ENCODE results near the gene SOX8.

DNA sequence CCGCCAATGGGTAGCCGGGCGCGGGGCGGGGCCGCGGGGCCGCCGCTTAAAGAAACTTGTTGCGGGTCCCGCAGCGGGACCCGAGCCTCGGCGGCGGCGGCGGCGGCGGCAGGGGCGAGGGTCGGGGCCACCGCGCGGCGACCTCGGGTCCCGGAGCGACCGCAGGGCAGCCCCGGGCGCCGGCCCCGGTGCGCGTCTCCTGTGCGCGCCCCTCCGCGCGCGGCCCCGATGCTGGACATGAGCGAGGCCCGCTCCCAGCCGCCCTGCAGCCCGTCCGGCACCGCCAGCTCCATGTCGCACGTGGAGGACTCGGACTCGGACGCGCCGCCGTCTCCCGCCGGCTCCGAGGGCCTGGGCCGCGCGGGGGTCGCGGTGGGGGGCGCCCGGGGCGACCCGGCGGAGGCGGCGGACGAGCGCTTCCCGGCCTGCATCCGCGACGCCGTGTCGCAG, at the start of gene SOX8:
- TF ChIP-seq EZH2 (optimal IDR thresholded peaks at IDR 0.05; ENCODE audit: low read depth, low read length): no peak
- TF ChIP-seq, protein P1, sequence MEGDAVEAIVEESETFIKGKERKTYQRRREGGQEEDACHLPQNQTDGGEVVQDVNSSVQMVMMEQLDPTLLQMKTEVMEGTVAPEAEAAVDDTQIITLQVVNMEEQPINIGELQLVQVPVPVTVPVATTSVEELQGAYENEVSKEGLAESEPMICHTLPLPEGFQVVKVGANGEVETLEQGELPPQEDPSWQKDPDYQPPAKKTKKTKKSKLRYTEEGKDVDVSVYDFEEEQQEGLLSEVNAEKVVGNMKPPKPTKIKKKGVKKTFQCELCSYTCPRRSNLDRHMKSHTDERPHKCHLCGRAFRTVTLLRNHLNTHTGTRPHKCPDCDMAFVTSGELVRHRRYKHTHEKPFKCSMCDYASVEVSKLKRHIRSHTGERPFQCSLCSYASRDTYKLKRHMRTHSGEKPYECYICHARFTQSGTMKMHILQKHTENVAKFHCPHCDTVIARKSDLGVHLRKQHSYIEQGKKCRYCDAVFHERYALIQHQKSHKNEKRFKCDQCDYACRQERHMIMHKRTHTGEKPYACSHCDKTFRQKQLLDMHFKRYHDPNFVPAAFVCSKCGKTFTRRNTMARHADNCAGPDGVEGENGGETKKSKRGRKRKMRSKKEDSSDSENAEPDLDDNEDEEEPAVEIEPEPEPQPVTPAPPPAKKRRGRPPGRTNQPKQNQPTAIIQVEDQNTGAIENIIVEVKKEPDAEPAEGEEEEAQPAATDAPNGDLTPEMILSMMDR (IDR thresholded peaks at IDR 0.05; ENCODE audit: low read length): no peak
